ENCODE measurements around the gene ZNF536.
"Not testable (repeated sequence)": the region's sequence is repeated elsewhere in the genome, so short reads cannot be mapped to it uniquely, and the experiment has no call there.

DNA sequence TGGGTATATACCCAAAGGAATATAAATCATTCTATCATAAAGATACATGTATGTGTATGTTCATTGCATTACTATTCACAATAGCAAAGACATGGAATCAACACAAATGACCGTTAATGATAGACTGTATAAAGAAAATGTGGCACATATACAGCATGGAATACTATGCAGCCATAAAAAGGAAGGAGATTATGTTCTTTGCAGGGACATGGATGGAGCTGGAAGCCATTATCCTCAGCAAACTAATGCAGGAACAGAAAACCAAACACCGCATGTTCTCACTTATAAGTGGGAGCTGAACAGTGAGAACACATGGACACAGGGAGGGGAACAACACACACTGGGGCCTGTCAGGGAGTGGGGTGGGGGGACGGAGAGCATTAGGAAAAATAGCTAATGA is 125.9 kb downstream of the ZNF536 start:
- not testable (repeated sequence) for TF ChIP-seq CTCF, POLR2A (IDR thresholded peaks at IDR 0.05)

Measured in esophagus squamous epithelium (tissue), 4 donors.